GM19023 (cell line): ENCODE data around the gene SYNRG.
"Not testable (repeated sequence)": the region's sequence is repeated elsewhere in the genome, so short reads cannot be mapped to it uniquely, and the experiment has no call there.

Experiments
- ATAC-seq: cut with Tn5 transposase; IDR thresholded peaks from one replicate; pipeline ENCODE4 v1.9.1; 2021; ENCODE audit warnings: mild to moderate bottlenecking, moderate library complexity; ENCODE audit not compliant: unreplicated experiment

Gene SYNRG, protein sequence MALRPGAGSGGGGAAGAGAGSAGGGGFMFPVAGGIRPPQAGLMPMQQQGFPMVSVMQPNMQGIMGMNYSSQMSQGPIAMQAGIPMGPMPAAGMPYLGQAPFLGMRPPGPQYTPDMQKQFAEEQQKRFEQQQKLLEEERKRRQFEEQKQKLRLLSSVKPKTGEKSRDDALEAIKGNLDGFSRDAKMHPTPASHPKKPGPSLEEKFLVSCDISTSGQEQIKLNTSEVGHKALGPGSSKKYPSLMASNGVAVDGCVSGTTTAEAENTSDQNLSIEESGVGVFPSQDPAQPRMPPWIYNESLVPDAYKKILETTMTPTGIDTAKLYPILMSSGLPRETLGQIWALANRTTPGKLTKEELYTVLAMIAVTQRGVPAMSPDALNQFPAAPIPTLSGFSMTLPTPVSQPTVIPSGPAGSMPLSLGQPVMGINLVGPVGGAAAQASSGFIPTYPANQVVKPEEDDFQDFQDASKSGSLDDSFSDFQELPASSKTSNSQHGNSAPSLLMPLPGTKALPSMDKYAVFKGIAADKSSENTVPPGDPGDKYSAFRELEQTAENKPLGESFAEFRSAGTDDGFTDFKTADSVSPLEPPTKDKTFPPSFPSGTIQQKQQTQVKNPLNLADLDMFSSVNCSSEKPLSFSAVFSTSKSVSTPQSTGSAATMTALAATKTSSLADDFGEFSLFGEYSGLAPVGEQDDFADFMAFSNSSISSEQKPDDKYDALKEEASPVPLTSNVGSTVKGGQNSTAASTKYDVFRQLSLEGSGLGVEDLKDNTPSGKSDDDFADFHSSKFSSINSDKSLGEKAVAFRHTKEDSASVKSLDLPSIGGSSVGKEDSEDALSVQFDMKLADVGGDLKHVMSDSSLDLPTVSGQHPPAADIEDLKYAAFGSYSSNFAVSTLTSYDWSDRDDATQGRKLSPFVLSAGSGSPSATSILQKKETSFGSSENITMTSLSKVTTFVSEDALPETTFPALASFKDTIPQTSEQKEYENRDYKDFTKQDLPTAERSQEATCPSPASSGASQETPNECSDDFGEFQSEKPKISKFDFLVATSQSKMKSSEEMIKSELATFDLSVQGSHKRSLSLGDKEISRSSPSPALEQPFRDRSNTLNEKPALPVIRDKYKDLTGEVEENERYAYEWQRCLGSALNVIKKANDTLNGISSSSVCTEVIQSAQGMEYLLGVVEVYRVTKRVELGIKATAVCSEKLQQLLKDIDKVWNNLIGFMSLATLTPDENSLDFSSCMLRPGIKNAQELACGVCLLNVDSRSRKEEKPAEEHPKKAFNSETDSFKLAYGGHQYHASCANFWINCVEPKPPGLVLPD (N-terminal part only)

DNA sequence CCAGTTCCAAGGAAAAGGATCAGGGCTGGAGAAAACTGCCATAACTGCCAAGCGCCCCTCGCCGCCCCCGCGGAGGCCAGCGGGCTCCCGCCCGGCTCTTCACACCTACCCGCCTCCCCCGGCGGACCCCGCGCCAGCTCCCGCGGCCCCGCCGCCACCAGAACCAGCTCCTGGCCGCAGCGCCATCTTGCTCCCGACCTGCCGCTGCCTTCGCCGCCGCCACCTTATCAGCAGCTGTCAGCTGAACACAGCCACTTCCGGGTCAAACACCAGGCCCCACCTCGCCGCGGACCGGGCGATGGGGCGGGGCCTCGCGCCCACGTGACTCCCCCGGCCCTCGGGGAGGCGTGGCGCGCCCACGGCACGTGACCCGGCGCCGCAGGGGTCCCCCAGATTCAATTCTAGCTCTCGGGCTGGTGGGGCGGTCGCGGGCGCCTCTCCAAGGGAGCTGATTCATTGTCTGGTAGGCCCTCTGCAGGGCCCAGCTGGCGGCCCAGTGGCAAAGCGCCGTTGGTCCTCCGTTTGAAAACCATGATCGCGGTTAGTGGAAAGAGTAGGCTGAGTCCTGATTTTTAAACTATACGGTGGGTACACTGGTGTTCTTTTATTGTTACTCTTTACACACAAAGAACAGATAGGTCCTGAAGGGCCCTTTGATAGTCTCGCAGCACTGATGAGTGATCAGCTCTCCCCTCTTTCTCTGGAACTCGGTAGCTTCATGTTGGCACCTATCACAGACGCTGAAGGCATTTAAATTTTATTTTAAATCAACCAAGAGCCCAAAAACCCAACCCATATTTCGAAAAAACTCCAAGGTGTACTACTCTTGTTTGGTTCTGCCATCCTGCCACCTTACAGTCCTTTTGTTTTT is at the start of gene SYNRG:
Gene SYNRG (minus strand): TSS at position 249 of the 871 bp plus-strand sequence. CDS start 63 bp downstream, at position 186.
- ATAC-seq: peak; percentile 93

GRCh38 chr17:37657202-37657601 is 48.0 kb upstream of the SYNRG start:
- ATAC-seq: no peak

- no peak for ATAC-seq
Observed at GRCh38 chr17:37651849-37652248, 42.6 kb upstream of the SYNRG start.

- no peak for ATAC-seq
Observed at GRCh38 chr17:37650419-37651003, 41.3 kb upstream of the SYNRG start.

- ATAC-seq: no peak
Observed at GRCh38 chr17:37648555-37648954, 39.3 kb upstream of the SYNRG start.

- no peak for ATAC-seq
Observed at GRCh38 chr17:37647856-37648255, 38.6 kb upstream of the SYNRG start.

DNA sequence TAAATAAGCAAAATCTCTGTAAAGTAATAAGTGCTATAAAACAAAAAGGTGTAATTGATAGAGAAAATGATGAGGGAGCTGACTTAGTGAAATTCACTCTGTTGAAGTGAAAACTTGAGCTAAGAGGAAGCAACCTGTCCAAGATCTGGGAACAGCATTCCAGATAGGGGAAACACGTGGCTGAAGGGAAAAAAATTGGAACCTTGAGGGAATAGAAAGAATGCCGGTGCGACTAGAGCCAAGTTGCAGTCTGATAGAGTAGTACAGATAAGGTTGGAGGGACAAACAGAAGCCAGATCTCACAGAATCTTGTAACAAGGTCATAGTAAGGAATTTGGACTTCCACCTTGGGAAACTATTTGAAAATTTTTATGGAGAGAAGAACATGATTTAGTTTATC is 34.7 kb upstream of the SYNRG start:
- ATAC-seq: no peak

DNA sequence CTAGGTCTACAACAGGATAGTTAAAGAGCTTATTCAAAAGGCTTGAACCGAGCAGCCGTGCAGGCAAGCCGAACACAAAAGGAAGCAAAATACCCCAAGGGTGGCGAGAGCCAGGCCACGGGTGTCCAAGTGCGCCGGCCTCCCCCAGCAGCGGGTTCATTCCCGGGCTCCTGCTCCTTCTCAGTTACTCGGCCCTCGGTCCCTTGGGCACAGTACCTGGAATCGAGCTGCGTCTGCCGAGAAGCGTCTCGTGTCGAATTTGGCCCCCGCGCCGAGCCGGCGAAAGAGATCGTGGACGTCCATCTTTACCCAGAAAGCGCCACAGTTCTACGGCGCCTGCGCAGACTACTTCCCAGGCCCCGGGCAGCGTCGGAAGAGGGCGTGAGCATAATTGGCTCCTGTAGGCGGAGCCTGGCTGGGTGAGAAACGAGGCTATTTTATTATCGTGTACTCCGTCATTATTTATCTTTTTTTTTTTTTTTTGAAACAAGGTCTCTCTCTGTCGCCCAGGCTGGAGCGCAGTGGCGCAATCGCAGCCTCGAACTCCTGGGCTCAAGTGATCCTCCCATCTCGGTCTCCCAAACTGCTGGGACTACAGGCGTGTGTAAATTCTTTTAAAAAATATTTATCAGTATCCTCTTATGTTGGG is 34.0 kb upstream of the SYNRG start, which contains the start of gene DDX52:
Gene DDX52 (minus strand): TSS at position 329 of the 649 bp plus-strand sequence. CDS start 26 bp downstream, at position 303.
- ATAC-seq: no peak

- no peak for ATAC-seq
Observed at GRCh38 chr17:37642681-37643080, 33.5 kb upstream of the SYNRG start.

GRCh38 chr17:37640015-37640414 is 30.8 kb upstream of the SYNRG start:
- ATAC-seq: no peak

DNA sequence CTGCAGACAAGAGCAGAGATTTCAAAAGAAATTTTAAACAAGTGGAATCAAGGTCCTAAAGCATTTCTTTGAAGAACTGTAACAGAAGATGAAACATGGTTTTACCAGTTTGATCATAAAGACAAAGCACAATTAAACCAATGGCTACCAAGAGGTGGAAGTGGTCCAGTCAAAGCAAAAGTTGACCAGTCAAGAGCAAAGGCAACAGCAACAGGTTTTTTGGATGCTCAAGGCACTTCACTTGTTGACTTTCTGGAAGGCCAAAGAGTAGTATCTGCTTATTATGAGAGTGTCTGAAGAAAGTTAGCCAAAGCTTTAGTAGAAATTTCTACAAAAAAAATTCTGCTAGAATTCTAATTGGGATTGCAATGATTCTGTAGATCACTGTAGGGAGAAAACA is 28.7 kb upstream of the SYNRG start:
- ATAC-seq: no peak

GRCh38 chr17:37616430-37616829 is 7.2 kb upstream of the SYNRG start:
- ATAC-seq: not testable (repeated sequence)

DNA sequence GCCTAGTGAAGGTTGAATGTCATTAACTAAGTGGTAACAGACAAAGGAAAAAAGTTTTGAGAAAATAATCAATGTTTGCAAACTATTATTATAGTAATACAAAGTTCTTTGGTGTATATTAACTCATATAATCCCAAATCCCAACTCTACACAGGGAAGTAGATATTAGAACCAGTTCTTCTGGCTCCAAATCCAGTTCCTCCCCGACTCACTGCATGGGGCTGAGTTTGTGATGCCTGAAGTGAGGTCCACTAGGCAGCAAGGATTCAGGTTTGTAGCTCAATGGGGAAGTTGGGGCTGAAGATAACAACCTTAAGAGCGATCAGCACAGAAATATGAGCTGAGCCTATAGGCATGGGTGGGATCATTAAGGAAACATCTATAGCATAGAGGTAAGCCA is 5.6 kb upstream of the SYNRG start:
- ATAC-seq: no peak

- ATAC-seq: no peak
Observed at GRCh38 chr17:37614391-37614790, 5.2 kb upstream of the SYNRG start.

GRCh38 chr17:37610971-37611370 is 1.8 kb upstream of the SYNRG start:
- no peak for ATAC-seq

- not testable (repeated sequence) for ATAC-seq
Observed at GRCh38 chr17:37610041-37610420, 813 bp upstream of the SYNRG start.

DNA sequence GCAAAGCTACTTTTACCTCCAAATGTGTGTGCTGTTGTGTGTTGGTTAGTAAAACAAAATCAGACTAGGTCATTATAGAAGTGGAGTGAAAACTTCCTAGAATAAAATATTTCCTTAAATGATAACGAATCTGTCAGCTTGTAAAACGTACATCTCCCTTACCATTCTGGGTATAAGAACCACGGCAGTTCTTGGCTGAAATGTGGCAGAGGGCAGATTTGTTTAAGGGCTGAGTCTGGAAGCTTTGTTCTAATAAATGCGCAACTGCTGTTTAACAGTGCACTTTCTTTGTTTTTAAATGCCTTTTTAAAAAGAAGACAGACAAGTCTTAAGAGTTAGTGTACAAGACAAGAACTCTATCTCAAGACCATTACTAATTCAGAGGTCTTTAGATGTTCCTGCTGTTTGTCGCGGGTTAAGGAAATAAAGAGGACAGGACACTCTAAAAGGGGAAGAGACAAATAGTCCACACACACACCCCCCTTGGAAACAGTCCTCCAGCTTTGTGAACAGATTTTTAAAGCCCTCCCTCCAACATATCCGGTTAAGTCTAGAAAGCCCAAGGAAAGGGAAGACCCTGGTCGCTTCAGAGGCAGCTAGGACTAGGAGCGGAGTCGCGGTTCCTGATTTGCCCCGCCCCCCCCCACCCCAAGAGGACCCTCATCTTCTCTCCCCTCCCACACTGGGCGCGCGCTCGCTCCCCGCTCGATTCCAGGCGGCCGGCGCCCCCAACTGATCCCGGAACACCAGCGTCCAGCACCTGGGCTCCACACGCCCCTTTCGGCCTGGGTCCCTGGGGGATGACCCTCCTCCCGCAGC is 658 bp downstream of the SYNRG start:
- peak; percentile 27 for ATAC-seq

DNA sequence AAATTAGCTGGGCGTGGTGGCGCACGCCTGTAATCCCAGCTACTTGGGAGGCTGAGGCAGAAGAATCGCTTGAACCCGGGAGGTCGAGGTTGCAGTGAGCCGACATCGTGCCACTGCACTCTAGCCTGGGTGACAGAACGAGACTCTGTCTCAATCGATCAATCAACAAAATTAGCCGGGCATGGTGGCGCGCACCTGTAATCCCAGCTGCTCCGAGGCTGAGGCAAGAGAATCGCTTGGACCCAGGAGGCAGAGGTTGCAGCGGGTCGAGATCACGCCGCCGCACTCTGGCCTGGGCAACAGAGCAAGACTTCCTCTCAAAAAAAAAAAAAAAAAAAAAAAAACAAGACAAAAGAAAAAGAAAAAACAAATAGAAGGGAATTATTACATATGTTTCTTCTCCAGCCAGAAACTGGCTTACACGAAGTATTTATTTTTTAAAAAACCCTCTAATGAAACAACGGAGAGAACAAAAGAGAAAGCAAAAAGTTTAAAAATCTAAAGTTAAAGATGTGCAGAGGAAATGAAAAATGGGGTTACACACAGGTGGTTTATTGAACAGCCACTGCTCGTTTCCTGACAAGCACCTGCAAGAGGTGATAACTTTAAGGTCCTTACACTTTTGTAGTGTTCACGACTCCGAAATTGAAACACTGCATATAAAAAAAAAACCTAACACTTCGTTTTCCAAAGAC is 1.4 kb downstream of the SYNRG start:
- no peak for ATAC-seq
